GM10847 (cell line): ENCODE measurements around the gene APIP.

Source experiments
- POLR2A ChIP-seq: IDR thresholded peaks from 2 replicates; pipeline ENCODE4 v1.6.1; 2011; ENCODE audit not compliant: insufficient read length; ENCODE audit errors: extremely low read depth

Gene APIP

DNA sequence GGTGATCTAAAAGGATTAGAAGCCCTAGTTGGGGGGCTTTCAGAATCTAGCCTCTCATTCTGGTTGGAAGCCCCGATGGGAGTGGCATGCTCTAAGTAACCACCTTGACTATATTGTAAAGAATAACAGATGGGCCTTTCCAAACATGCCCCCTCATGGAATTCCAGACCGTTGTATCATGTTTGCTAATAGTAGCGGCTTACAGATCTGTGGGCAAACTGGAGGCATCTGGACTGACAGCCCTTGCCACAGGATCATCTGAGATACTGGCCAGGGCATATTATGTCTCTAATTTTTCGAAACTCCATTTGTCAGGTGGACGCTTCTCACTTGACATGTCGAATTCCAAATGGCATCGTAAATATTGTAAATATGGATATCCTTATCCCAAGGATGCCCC, 10.5 kb downstream of the APIP start:
- no peak for TF ChIP-seq POLR2A

DNA sequence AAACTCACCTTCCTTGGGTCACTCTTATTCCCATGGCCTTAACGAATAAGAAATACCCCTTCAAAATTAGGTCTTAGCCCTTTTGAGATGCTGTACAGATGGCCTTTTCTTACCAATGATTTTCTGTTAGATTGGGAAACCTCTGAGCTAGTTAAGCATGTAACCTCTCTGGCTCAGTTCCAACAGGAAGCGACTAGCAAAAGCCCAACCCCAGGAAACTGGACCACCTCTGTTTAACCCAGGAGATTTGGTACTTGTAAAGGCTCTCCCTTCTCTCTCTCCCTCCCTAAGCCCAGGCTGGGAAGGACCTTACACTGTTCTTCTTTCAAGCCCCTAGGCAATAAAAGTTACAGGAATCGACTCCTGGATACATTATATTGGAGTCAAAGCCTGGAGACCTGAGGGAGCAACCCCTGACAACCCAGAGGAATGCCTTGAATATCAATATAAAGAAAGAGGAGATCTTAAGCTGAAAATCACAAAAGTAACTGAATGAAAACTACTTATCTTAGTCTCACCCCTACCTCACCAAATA, 11.7 kb downstream of the APIP start:
- no peak for TF ChIP-seq POLR2A

DNA sequence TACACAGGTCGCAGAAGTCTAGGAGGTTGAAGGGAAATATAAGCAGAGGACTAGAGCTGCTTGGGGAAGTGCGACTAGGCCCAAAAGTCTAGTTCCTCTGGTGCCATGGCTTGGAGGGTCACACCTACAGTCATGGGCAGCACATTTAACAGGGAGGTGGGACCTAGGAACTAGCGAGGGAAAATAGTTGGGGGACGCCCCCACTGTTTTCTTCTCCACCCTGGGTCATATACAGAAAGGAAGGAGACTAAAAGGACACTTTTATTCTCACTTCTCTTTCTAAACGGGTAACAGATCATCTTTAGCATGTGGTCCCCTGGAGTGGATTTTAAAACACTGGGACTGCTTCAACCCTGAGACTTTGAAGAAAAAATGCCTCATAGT, 16.6 kb downstream of the APIP start:
- TF ChIP-seq POLR2A: no peak

DNA sequence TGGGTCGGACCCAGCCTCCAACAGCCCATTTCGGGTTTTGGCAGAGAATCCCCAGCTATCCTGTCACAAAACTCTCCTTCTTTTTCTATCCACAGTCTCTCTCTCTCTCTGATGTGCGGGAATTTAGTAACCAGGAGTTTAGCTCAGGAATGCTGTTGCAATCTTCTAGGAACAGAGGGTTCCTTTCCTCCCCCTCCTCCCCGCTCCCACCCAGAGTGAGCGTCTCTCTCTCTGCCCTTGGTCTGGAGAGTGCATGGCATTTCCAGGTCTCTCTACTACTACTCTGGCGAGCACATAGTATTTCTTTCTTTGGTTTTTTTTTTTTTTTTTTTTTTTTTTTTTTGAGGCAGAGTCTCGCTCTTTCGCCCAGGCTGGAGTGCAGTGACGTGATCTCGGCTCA, 17.7 kb downstream of the APIP start:
- no peak for TF ChIP-seq POLR2A

DNA sequence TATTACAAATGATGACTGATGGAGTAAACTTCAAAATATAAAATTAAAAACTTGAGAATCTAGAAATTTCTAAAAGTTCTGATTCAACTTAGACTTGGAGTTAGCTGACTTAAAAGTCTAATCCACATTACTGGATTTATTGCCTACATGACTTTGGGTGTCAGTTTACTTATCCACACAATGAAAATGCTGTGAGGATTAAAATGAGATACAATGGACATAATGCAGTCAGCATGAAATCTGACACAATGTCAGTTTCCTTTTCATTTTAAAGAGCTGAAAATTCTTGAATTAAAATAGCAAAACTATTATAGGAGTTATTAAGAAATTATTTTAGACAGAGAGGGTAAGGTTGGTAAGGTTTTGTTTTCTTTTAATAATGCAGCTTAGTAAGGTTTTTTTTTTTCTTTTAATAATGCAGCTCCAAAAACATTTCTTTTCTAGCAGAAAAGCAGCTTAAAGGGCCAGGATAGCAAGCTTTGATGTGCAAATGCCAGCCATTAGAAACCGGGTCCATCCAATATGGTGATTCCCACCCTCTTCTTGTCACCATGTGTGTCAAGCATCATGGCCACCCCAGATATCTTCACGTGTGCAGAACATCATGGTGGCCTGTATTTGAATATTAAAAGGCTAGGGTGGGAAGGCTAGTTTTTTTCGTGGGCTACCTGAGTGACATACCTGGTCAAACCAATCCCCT, 18.9 kb downstream of the APIP start:
- no peak for TF ChIP-seq POLR2A

DNA sequence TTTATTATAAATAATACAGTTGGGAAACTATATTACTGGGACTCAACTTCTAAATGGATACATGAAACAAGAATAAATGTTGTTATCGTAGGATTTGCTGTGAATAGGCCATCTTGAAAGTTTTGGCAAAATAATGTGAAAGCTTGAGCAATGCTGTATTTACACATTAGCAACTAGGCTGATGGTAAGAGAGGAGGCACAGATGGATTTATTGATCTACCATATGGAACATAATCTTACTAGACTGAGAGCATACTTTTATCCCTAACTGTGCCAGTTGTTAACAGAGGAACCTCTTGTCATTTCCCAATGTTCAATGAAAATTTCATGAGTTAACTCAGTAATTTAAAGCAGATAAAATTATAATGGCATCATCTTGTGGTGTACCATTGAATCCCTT, 22.8 kb downstream of the APIP start:
- no peak for TF ChIP-seq POLR2A

DNA sequence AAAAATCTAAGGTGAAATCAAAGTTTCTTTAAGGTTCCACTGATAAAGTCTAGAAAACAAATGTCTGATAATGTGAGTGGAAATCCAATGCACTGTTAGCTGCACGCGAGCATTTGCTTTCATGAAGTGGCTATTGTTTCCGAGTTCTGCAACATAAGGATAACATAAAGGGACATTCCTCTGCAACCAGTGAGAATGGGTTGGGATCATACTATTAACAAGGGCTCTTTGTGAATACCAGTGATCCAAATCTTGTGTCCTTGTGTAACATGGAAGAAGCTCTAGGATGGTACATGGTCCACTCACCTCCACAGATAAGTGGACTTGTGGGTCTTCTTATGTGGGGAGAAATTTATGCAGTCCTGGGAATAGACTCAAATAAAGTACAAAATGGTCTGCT, 24.6 kb downstream of the APIP start:
- TF ChIP-seq POLR2A: no peak

DNA sequence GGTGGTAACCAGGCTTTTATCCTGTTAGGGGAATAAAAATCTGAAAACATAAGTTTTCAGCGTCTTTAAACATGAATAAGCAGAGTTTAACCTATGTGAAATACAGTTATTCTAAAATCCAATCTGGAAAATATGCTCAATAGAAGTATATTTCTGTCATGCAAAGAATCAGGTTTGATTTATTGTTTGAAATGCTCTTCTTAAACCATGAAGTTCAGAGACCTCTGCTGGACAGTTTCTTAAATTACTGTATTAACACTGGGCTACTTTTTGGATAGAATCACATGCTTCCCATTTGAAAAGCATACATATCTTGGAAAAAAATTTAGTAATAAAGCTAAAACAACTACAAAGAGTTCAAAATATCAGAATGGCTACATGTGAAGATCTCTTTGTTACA, 25.4 kb downstream of the APIP start:
- no peak for TF ChIP-seq POLR2A

DNA sequence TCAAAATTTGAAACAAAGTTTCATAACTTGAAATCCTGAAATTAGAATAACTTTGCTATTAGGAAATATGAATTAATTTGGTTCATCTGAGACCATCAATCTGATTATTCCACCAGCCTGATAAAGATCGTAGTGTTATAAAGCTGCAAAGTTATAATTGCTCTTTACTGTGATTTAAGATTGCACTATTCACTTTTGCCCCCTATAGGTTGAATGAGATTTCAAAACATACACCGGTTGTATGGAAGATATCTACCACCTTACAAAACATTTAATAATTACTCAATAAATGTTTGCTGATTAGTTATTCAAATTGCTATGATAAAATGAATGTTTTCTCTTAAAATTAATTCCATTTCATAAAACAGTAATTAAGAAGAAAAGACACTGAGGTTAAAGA, 26.1 kb downstream of the APIP start:
- no peak for TF ChIP-seq POLR2A

DNA sequence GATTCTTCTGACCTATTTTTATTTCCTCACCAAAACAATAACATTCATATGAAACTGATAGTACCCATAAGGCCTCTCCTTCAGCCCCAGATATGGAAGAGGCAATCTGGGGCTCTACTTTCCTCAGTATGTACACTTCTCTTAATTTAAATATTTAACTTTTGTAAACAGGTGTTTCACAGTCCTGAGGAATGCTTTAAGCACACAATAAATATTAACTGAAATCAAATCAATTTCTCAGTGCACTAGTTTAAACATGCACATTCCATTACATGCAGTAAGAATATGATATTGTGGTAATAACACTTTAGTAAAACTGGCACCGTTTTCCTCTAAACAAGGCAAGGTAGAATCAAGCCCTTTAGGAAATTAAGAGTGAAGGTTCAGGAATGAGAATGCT, 28.9 kb downstream of the APIP start:
- no peak for TF ChIP-seq POLR2A

DNA sequence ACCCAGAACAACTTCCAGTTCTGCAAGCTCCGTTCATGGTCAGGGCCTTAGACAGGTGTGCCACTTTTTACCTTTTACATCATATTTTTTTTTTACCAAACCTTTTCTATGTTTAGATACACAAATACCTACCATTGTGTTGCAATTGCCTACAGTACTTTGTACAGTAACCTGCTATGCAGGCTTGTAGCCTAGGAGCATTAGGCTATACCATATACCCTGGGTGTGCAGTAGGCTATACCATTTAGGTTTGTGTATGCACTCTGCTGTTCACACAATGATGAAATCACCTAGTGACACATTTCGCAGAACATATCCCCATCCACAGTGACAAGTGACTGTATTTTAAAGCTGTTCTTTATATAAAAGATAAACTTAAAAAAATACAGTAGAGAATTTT, 29.6 kb downstream of the APIP start:
- TF ChIP-seq POLR2A: no peak

DNA sequence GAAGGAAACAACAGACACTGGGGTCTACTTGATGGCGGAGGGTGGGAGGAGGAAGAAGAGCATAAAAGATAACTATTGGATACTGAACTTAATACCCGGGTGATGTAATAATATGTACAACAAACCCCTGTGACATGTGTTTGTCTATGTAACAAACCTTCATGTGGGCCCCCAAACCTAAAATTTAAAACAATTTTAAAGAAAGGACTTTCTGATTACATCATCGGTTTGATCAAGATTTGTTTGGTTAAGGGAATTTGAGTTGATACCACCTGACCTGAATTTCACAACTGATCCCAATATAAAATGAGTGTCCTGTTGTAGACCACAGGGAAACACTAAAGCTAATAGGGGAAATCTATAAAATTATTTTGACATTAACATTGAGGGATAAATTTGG, 34.3 kb downstream of the APIP start:
- no peak for TF ChIP-seq POLR2A

DNA sequence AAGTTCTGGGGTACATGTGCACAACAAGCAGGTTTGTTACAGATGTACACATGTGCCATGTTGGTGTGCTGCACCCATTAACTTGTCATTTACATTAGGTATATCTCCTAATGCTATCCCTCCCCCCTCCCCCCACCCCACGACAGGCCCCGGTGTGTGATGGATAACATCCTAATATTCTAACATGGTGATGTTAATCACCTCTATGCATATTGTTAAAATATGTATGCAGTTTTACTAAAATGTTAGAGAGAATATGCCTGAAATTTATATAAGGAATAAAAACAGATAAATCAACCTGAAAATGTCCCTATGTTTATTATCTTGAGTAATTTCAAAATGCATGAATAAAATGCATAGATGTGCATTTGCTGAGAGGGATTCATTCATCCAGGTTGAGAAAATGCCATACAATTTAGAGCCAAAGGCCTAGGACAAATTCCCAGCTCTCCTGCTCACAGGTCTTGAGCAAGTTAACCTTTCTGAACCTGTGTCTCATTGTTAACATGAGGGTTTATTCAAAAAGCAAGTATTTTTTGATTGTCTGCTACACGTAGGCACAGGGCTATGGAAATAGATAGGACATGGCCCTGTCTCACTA, 38.7 kb downstream of the APIP start:
- TF ChIP-seq POLR2A: no peak

DNA sequence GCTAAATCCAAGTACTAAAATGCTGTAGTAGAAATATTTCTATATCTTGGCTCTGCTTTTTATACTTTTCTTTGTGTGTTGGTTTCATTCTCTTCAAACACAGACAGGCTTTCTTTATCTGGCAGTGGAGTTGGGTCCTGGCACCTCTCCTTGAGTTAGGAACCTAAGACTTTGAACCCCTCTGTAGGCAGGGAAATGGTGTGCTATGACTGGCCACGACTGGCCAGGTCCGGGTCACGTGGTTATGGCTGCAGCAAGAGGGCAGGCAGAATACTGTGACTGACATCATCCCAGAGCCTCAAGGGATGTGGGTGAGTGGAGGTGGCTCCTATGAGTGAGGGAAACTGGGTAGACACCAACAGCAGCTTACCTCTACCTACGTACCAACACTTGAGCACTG, 42.0 kb downstream of the APIP start:
- TF ChIP-seq POLR2A: no peak

DNA sequence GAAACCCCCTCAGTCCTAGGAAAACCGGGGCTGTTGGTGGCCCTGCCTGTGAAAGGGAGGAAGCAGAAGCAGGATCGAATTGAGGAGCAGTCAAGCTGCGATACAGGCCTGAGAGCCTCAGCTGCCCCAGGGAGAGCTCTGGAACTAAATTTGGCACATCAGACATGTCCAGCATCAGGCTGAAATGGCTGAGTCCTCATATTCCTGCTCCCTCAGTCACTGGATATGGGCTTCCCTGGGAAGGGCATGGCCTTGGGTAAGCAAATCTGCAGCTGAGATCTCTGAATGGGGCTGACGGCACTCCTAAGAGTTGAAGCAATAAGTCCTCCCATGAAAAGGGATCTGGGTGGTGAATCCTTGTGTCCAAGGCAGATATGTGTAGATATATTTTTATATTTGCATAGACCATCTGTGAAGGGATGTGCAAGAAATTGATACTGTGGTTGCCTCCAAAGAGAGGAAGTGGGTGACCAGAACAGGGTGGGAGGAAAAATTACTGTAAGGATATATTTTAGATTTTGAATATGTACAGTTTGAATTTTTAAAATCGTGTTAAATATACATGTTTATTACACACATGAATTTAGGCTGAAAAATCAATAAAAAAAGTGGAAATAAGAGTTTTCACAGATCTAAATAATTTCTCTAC, 45.5 kb downstream of the APIP start:
- TF ChIP-seq POLR2A: no peak

DNA sequence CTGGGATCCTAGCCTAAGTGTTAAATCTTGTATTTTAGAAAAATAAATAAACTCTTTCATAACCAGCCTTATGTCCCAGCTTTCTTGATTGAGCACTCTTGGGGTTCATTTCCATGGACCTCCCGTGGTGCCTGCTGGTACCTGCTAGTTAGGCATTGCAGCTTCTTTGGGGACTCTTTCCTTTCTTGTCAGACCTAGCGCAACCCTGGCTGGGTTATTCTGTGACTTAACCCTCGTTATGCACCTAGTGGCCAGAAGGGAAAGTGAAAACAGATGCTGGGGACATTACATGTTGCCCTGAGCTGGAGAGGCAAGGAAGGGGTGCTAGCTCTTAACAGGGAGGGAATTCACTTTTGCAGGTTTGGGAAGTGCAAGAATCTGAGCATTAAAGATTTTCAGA, 46.8 kb downstream of the APIP start:
- no peak for TF ChIP-seq POLR2A
